Right atrium auricular region (tissue), 2 donors: Measurements from ENCODE around the gene BBS9. TPM values are rescaled to one million over a fixed set of nuclear protein-coding genes. Genes with fewer than 3 reads are reported as not detected.
"Not testable (repeated sequence)": the region's sequence is repeated elsewhere in the genome, so short reads cannot be mapped to it uniquely, and the experiment has no call there.

Experiments used
- DNase-seq: peaks from one replicate; pipeline ENCODE4 v3.0.0-alpha.2; 2019; ENCODE audit warnings: low spot score
- H3K27ac ChIP-seq, 2 donors: fragments of 200-600 bp; sonication (generic); 1 replicate in 1 of 2; 2 replicates in 1 of 2; pipeline ENCODE4 v1.5.1; 2016 to 2019
- H3K27me3 ChIP-seq, 2 donors: fragments of 200-600 bp; sonication (generic); one replicate each; pipeline versions ENCODE4 v1.5.1 to v1.6.0; 2017 to 2019
- H3K36me3 ChIP-seq: fragments of 200-600 bp; sonication (generic); one replicate; pipeline ENCODE4 v1.5.1; 2016
- H3K4me1 ChIP-seq, 2 donors: fragments of 200-600 bp; sonication (generic); one replicate each; pipeline versions ENCODE4 v1.5.1 to v1.6.0; 2017 to 2019
- H3K4me3 ChIP-seq, 2 donors: fragments of 200-600 bp; sonication (generic); 1 replicate in 1 of 2; 2 replicates in 1 of 2; pipeline ENCODE4 v1.5.1; 2017 to 2019; ENCODE audit warnings: mild to moderate bottlenecking in 1 of 2, moderate library complexity in 1 of 2
- H3K9me3 ChIP-seq, 2 donors: fragments of 200-600 bp; sonication (generic); one replicate each; pipeline ENCODE4 v1.5.1; 2019
- CTCF ChIP-seq, 2 donors: fragments of 200-600 bp; sonication (generic); IDR thresholded peaks; one replicate each; pipeline ENCODE4 v1.5.1; 2019; ENCODE audit warnings: antibody characterized with exemption in 2 of 2
- total RNA-seq, 2 donors: library from RNA; depleted of rRNA; stranded (reverse); fragments of >200 nt; gene quantifications; one replicate each; pipeline ENCODE4 v1.1.0, GENCODE V29; 2016

The BBS9 gene
- total RNA-seq, 2 donors from 2014 or later: 13.3 to 13.8 TPM

GRCh38 chr7:33511778-33512177, 382.4 kb downstream of the BBS9 start:
- DNase-seq: no peak
- Histone ChIP-seq H3K36me3 (no peaks in the 10 kb centered on the region), H3K4me3 (no peak overlapping the region), H3K9me3 (no peaks in the 10 kb centered on the region), H3K4me1 (no peaks in the 10 kb centered on the region), H3K27me3 (no peaks in the 10 kb centered on the region), H3K27ac (no peak overlapping the region)
- TF ChIP-seq CTCF (IDR thresholded peaks at IDR 0.05): no peak

DNA sequence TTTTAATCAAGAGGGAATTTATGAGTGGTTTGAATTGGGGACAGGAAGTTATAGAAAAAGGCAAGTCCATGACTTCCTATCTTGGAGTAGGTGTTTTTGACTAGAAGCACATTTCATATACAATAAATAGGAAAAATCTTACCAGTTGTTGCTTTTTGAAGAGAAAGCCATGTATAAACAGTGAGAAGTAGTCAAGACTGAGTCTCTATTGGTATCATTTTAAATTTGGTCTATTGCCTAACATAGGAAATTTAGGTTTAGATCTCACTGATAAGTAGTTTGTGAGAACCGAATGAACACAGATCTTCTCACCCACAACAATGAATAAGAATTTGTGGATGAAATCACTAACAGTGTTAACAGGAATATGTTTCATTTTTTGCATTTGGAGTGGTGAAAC, 387.2 kb downstream of the BBS9 start:
- no peaks in the 10 kb centered on the region for H3K4me1 ChIP-seq
- DNase-seq: no peak
- no peaks in the 10 kb centered on the region for H3K36me3 ChIP-seq
- H3K4me3 ChIP-seq: no peak overlapping the region
- no peak overlapping the region for H3K27ac ChIP-seq
- no peak for TF ChIP-seq CTCF (IDR thresholded peaks at IDR 0.05)
- no peaks in the 10 kb centered on the region for H3K9me3 ChIP-seq
- no peaks in the 10 kb centered on the region for H3K27me3 ChIP-seq

GRCh38 chr7:33517191-33517590, 387.8 kb downstream of the BBS9 start:
- no peak overlapping the region for H3K27ac ChIP-seq
- no peaks in the 10 kb centered on the region for H3K36me3 ChIP-seq

GRCh38 chr7:33527008-33527407, 397.6 kb downstream of the BBS9 start:
- H3K4me3 ChIP-seq, H3K27me3 ChIP-seq, DNase-seq, H3K27ac ChIP-seq, H3K36me3 ChIP-seq, H3K9me3 ChIP-seq, H3K4me1 ChIP-seq: not testable (repeated sequence)

More at GRCh38 chr7:33517191-33517590, 387.8 kb downstream of the BBS9 start:
- H3K9me3 ChIP-seq: no peaks in the 10 kb centered on the region
- DNase-seq: no peak
- no peak for TF ChIP-seq CTCF (IDR thresholded peaks at IDR 0.05)
- H3K27me3 ChIP-seq: no peaks in the 10 kb centered on the region
- no peaks in the 10 kb centered on the region for H3K4me1 ChIP-seq
- H3K4me3 ChIP-seq: no peak overlapping the region

GRCh38 chr7:33527613-33528012, 398.2 kb downstream of the BBS9 start:
- H3K27me3 ChIP-seq, H3K27ac ChIP-seq, H3K36me3 ChIP-seq, DNase-seq, H3K9me3 ChIP-seq, H3K4me3 ChIP-seq, H3K4me1 ChIP-seq: not testable (repeated sequence)

DNA sequence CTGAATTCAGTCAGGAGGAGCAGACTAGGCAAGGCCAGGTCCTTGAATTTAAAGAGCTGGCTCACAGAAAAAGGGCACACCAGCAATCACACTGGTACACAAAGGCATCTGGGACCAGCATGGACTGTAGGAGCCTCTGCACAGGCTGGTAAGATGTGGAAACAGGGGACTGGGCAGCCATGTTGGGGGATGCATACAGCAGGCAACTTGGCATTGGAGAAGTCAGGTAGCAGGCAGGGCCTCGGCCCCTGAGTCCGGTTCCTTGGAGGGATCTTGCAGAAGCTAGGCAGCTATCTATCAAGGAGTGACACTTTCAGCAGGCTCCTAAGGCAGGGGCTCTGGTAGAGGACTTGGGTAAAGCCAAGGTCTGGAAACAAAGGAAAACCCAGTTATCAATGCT, 399.7 kb downstream of the BBS9 start:
- no peak for TF ChIP-seq CTCF (IDR thresholded peaks at IDR 0.05)

DNA sequence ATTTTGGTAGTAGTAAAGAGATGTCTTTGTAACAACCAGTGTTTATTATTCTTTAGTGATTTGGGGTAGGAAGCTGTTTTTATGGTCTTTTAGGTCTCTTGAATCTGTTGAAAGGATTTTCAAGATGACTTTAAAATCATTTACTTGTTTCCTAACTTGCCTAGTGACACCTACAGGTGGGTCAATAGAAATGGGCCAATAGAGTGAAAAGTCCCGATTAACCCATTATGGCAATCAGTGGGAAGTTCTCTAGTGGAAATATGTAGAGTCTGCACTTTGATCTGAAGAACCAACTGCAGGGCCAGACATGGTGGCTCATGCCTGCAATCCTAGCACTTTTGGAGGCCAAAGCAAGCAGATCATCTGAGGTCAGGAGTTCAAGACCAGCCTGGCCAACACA, 401.3 kb downstream of the BBS9 start:
- Histone ChIP-seq H3K4me3 (no peak overlapping the region), H3K4me1 (peaks cover 0 to 3% of the 10 kb centered on the region in 2 donors), H3K9me3 (no peaks in the 10 kb centered on the region), H3K27ac (no peak overlapping the region), H3K36me3 (no peaks in the 10 kb centered on the region), H3K27me3 (no peaks in the 10 kb centered on the region)
- TF ChIP-seq CTCF (IDR thresholded peaks at IDR 0.05): no peak
- DNase-seq: no peak

More for the DNA sequence above, 399.7 kb downstream of the BBS9 start:
- Histone ChIP-seq H3K9me3 (no peaks in the 10 kb centered on the region), H3K27me3 (no peaks in the 10 kb centered on the region), H3K4me3 (no peak overlapping the region), H3K4me1 (no peaks in the 10 kb centered on the region), H3K27ac (no peak overlapping the region), H3K36me3 (no peaks in the 10 kb centered on the region)
- no peak for DNase-seq
